ENCODE measurements around the gene PCDH15. TPM values are rescaled to one million over a fixed set of nuclear protein-coding genes. Genes with fewer than 3 reads are reported as not detected.

PCDH15 gene
- total and polyA plus RNA-seq, 9 of the 15 experiments (the other 6 are each of a cell fraction or from before 2014, with no cell fraction given), result not detected

DNA sequence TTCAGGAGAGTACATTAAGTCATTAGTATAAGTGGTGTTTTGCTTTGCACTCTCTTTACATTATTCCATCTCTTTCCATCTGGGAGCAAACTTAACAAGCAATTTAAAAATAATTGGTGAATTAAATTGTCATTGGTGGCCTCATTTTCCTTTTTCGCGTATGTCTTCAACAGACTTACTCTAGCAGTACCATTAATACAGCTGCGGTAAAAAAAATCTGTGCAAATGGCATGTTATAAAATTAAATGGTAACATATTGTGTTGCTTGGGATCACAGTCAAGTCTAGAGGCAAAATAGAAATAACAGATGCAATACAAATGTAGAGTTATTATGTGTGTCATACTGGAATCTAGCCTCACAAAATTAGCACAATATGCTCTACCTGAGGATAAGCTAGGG is 322.4 kb downstream of the PCDH15 start (continued):
- TF ChIP-seq PHF8 (IDR thresholded peaks at IDR 0.05; ENCODE audit: borderline replicate concordance, low read length), result no peak

DNA sequence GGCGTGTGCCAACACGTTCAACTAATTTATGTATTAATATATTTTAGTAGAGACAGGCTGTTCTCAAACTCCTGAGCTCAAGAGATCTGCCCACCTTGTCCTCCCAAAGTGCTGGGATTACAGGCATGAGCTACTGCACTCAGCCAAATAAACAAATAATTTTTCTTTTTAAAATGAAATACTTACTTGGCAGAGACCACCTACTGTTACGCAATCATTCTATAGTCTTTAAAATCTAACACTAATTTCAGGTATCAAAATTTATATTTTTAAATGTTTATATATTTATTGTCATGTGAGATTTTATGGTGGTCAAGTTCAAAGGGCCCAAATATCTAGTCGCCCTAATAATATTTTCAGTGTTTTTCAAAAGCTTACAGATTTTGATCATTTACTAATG is 323.3 kb downstream of the PCDH15 start:
- Histone ChIP-seq H3K27me3 (ENCODE audit: control insufficient read depth in 2 of 2, insufficient read depth in 2 of 2, low read length in 2 of 2) (no peaks in the 10 kb centered on the region), H3K9me1 (ENCODE audit: control insufficient read depth, insufficient read depth, low read length) (no peaks in the 10 kb centered on the region), H3K9ac (ENCODE audit: insufficient read depth in 1 of 2, low read depth in 2 of 2, low read length in 2 of 2) (no peak overlapping the region), H4K20me1 (replicated peaks; ENCODE audit: control insufficient read depth, insufficient read depth, low read length) (no peaks in the 10 kb centered on the region), H3K9me3 (replicated peaks; ENCODE audit: control insufficient read depth, insufficient read depth, low read depth, low read length) (no peaks in the 10 kb centered on the region), H3K4me3 (no peak overlapping the region), H3K27ac (ENCODE audit: extremely low read depth, low read depth, low read length) (no peak overlapping the region), H2AFZ (ENCODE audit: low read depth, low read length) (no peak overlapping the region), H3K79me2 (ENCODE audit: control insufficient read depth, insufficient read depth, low read length) (no peaks in the 10 kb centered on the region), H3K4me1 (replicated peaks in 1 of 2; ENCODE audit: control insufficient read depth in 2 of 2, insufficient read depth in 2 of 2, low read length in 2 of 2) (no peaks in the 10 kb centered on the region), H3K4me2 (ENCODE audit: insufficient read depth, low read length) (no peak overlapping the region), H3K36me3 (ENCODE audit: control insufficient read depth, insufficient read depth, low read length) (no peaks in the 10 kb centered on the region)
- intact Hi-C loops (cut with micrococcal nuclease) (no loop called here), in situ Hi-C loops (cut with MboI) (no loop called here)
- POLR2A ChIA-PET, result no interaction called here
- no peak for DNase-seq (ENCODE audit: extremely low read depth in 1 of 4, low spot score in 3 of 4)
- no peak for TF ChIP-seq CEBPG (CRISPR knock-in tag; IDR thresholded peaks at IDR 0.05)
- TF ChIP-seq CEBPG (tag; conservative IDR thresholded peaks at IDR 0.05 in 1 of 2, IDR thresholded peaks at IDR 0.05 in 1 of 2), result peak in 1 of 2 experiments; percentile 94; a peak in 2 of 4 replicates
- TF ChIP-seq HDAC3 (IDR thresholded peaks at IDR 0.05; ENCODE audit: borderline replicate concordance, partially characterized antibody), result no peak
- TF ChIP-seq ZKSCAN3 (CRISPR knock-in tag; IDR thresholded peaks at IDR 0.05), result no peak
- no peak for TF ChIP-seq TARDBP (IDR thresholded peaks at IDR 0.05)
- TF ChIP-seq CEBPB (tag; IDR thresholded peaks at IDR 0.05), result peak; percentile 55; the same call in 1 of the 2 replicates
- FAIRE-seq, result no peak
- ATAC-seq, result no peak
- no TSS peak for BruUV-seq (replicated peaks)
- CTCF ChIA-PET (ENCODE audit: low intra/inter-chr PET ratio), result no interaction called here
- WGBS (ENCODE audit: insufficient coverage, low coverage, missing lambda C conversion rate), result 4% methylated on average over 4 of the region's 4 CpGs

All from K562 (cell line).